Activated CD4-positive, alpha-beta T cell treated with anti-CD3 and anti-CD28 coated beads for 36 hours (primary cell): ENCODE measurements around the gene TMEM51. TPM values are rescaled to one million over a fixed set of nuclear protein-coding genes. Genes with fewer than 3 reads are reported as not detected.

Source experiments
- ATAC-seq: fragments of 200-7000 bp; cut with Tn5 transposase; one replicate; pipeline ENCODE4 v1.10.0; 2021; ENCODE audit warnings: mild to moderate bottlenecking, moderate library complexity
- CTCF ChIA-PET: fragments of 350-600 bp; sonication (Branson Sonifier 250); formaldehyde crosslinking; loops from one replicate; lab custom pipeline; 2021; ENCODE audit warnings: antibody characterized with exemption; lab: Charles Lee
- POLR2A ChIA-PET: fragments of 350-600 bp; sonication (Branson Sonifier 250); formaldehyde crosslinking; loops from one replicate; lab custom pipeline; 2021; ENCODE audit warnings: antibody characterized with exemption, inconsistent platforms; lab: Charles Lee
- DNase-seq: peaks from one replicate; pipeline ENCODE4 v3.0.0-alpha.2; 2020
- H3K27ac Mint-ChIP-seq: one replicate; pipeline ENCODE4 v1.8.0; 2021; ENCODE audit warnings: mixed read lengths
- H3K27me3 Mint-ChIP-seq: one replicate; pipeline ENCODE4 v1.8.0; 2021; ENCODE audit warnings: mixed read lengths
- H3K36me3 Mint-ChIP-seq: one replicate; pipeline ENCODE4 v1.8.0; 2021; ENCODE audit warnings: low read depth, mixed read lengths
- H3K4me1 Mint-ChIP-seq: one replicate; pipeline ENCODE4 v1.8.0; 2021; ENCODE audit warnings: mixed read lengths
- H3K4me3 Mint-ChIP-seq: one replicate; pipeline ENCODE4 v1.8.0; 2021; ENCODE audit warnings: mild to moderate bottlenecking, moderate library complexity, mixed read lengths
- H3K9me3 Mint-ChIP-seq: one replicate; pipeline ENCODE4 v1.8.0; 2021; ENCODE audit warnings: low read depth, mixed read lengths
- intact Hi-C, 2 experiments: fragments of 100-400 bp; cut with DNase I in 1 of 2; cut with micrococcal nuclease in 1 of 2; formaldehyde crosslinking; loops; one replicate each; pipeline versions ENCODE4 v1.14.2 to v1.15.1; 2022 to 2024; cut with DNase I, micrococcal nuclease
- total RNA-seq, 2 experiments: library from RNA; stranded (reverse); gene quantifications; one replicate each; pipeline ENCODE4 v1.2.3, GENCODE V29; 2021

TMEM51 gene, protein sequence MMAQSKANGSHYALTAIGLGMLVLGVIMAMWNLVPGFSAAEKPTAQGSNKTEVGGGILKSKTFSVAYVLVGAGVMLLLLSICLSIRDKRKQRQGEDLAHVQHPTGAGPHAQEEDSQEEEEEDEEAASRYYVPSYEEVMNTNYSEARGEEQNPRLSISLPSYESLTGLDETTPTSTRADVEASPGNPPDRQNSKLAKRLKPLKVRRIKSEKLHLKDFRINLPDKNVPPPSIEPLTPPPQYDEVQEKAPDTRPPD
- under 1 TPM in 1 of 2 experiments, not detected in 1; 0.11 TPM for total RNA-seq

DNA sequence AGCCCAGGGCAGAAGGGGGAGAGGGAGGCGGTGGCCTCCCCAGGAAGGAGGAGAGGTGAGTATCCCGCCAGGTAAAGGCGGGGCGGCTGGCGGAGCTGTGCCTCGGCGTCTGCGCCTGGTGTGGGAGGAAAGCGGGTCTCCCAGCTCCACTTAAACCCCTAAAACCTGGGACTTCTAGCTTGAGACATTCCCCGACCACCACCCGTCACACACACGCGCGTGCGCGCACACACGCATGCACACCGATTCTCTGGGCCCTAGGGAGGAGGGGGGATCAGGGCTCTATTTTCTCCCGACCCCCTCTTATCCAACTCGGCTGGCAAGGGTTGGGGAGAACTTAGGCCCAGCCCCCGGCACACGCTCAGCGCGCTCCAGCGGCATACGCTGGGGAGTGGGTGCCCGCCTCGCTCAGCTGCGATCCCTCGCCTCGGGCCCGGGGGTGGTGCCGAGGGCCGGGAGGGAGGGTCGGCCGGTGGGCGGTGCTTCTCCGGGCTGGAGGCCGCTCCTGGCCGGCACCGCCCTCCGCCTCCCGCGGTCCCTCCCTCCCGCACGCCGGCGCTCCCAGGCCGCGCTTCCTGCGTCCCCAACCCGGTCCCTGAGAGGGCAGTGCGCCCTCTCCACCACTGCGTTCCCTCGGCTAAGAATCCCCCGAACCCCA is at the start of gene TMEM51:
Gene TMEM51, plus strand, starts transcription at position 564 of the 658 bp plus-strand sequence. CDS start 61,341 bp downstream, outside the sequence.
- ATAC-seq (peak; percentile 9), DNase-seq (peak; percentile 17)
- Mint-ChIP-seq H3K4me1 (peaks cover 19% of the 10 kb centered on the region), H3K27ac (no peak within 1 kb of the TSS), H3K27me3 (peaks cover 47% of the 10 kb centered on the region), H3K9me3 (no peaks in the 10 kb centered on the region), H3K4me3 (peak within 1 kb of the TSS; percentile 11), H3K36me3 (no peaks in the 10 kb centered on the region)
- CTCF ChIA-PET: interaction anchor here (0.7 to 1.4 kb wide), 2 partner anchors 25 to 160 kb away, joined by 3 to 5 read pairs; no protein-coding TSS in a partner anchor
- intact Hi-C loops: loop anchor here in 1 of 2 experiments (2.0 kb wide), 1 partner anchor 119 kb away; no protein-coding TSS in a partner anchor
- POLR2A ChIA-PET: no interaction called here

- no peaks in the 10 kb centered on the region for H3K36me3 Mint-ChIP-seq
- peaks cover 25% of the 10 kb centered on the region for H3K27me3 Mint-ChIP-seq
- DNase-seq (no peak), ATAC-seq (no peak)
- H3K4me3 Mint-ChIP-seq: no peak overlapping the region
- ChIA-PET POLR2A (no interaction called here), CTCF (no interaction called here)
- peaks cover 9% of the 10 kb centered on the region for H3K4me1 Mint-ChIP-seq
- intact Hi-C loops: loop anchor here in 1 of 2 experiments (5.0 kb wide), 1 partner anchor 182 kb away; no protein-coding TSS in a partner anchor
- no peak overlapping the region for H3K27ac Mint-ChIP-seq
- peaks cover 2% of the 10 kb centered on the region for H3K9me3 Mint-ChIP-seq
These were observed 49.6 kb upstream of the TMEM51 start for GRCh38 chr1:15103906-15104305.

GRCh38 chr1:15104768-15105167 is 48.8 kb upstream of the TMEM51 start:
- Mint-ChIP-seq H3K9me3 (peaks cover 2% of the 10 kb centered on the region), H3K27ac (no peak overlapping the region), H3K36me3 (no peaks in the 10 kb centered on the region), H3K4me1 (peaks cover 9% of the 10 kb centered on the region), H3K4me3 (no peak overlapping the region), H3K27me3 (peaks cover 20% of the 10 kb centered on the region)
- intact Hi-C loops: loop anchor here in 1 of 2 experiments (5.0 kb wide), 1 partner anchor 182 kb away; no protein-coding TSS in a partner anchor
- DNase-seq (no peak), ATAC-seq (no peak)
- ChIA-PET POLR2A (no interaction called here), CTCF (interaction anchor here (0.6 to 0.8 kb wide), 2 partner anchors 11 to 74 kb away, joined by 3 to 4 read pairs; no protein-coding TSS in a partner anchor)

- no peak for ATAC-seq
- Mint-ChIP-seq H3K4me3 (no peak overlapping the region), H3K36me3 (no peaks in the 10 kb centered on the region), H3K27ac (no peak overlapping the region), H3K27me3 (peaks cover 4% of the 10 kb centered on the region), H3K9me3 (peaks cover 2% of the 10 kb centered on the region), H3K4me1 (no peaks in the 10 kb centered on the region)
- POLR2A ChIA-PET: no interaction called here
- intact Hi-C loops: no loop called here
- CTCF ChIA-PET: interaction anchor here (0.6 kb wide), 1 partner anchor 18 kb away, joined by 4 read pairs; no protein-coding TSS in a partner anchor
- DNase-seq: no peak
These were observed 46.9 kb upstream of the TMEM51 start for GRCh38 chr1:15106608-15107007.

GRCh38 chr1:15107058-15107687 is 46.4 kb upstream of the TMEM51 start:
- ChIA-PET POLR2A (no interaction called here), CTCF (no interaction called here)
- Mint-ChIP-seq H3K27ac (no peak overlapping the region), H3K4me1 (peaks cover 3% of the 10 kb centered on the region), H3K9me3 (peaks cover 2% of the 10 kb centered on the region), H3K4me3 (no peak overlapping the region), H3K27me3 (no peaks in the 10 kb centered on the region), H3K36me3 (no peaks in the 10 kb centered on the region)
- intact Hi-C loops: no loop called here
- DNase-seq (no peak), ATAC-seq (no peak)

GRCh38 chr1:15107911-15108310 is 45.6 kb upstream of the TMEM51 start:
- H3K4me1 Mint-ChIP-seq: peaks cover 6% of the 10 kb centered on the region
- intact Hi-C loops: no loop called here
- ChIA-PET POLR2A (no interaction called here), CTCF (interaction anchor here (0.6 to 0.8 kb wide), 2 partner anchors 19 to 166 kb away, joined by 3 to 4 read pairs; no protein-coding TSS in a partner anchor)
- peaks cover 2% of the 10 kb centered on the region for H3K9me3 Mint-ChIP-seq
- DNase-seq (no peak), ATAC-seq (no peak)
- H3K27ac Mint-ChIP-seq: no peak overlapping the region
- H3K36me3 Mint-ChIP-seq: no peaks in the 10 kb centered on the region
- no peak overlapping the region for H3K4me3 Mint-ChIP-seq
- peaks cover 2% of the 10 kb centered on the region for H3K27me3 Mint-ChIP-seq

- H3K27me3 Mint-ChIP-seq: peaks cover 2% of the 10 kb centered on the region
- ChIA-PET CTCF (interaction anchor here (0.6 to 1.4 kb wide), 2 partner anchors 12 to 478 kb away, joined by 3 read pairs; no protein-coding TSS in a partner anchor), POLR2A (no interaction called here)
- ATAC-seq: no peak
- no peaks in the 10 kb centered on the region for H3K36me3 Mint-ChIP-seq
- H3K4me1 Mint-ChIP-seq: peaks cover 6% of the 10 kb centered on the region
- intact Hi-C loops: no loop called here
- H3K27ac Mint-ChIP-seq: no peak overlapping the region
- no peaks in the 10 kb centered on the region for H3K9me3 Mint-ChIP-seq
- DNase-seq: no peak
- no peak overlapping the region for H3K4me3 Mint-ChIP-seq
These were observed 43.2 kb upstream of the TMEM51 start for GRCh38 chr1:15110128-15110866.

- ATAC-seq (no peak), DNase-seq (no peak)
- CTCF ChIA-PET: interaction anchor here (0.6 to 1.4 kb wide), 2 partner anchors 13 to 477 kb away, joined by 3 read pairs; no protein-coding TSS in a partner anchor
- peaks cover 2% of the 10 kb centered on the region for H3K27me3 Mint-ChIP-seq
- intact Hi-C loops: no loop called here
- POLR2A ChIA-PET: no interaction called here
- no peak overlapping the region for H3K4me3 Mint-ChIP-seq
- H3K9me3 Mint-ChIP-seq: no peaks in the 10 kb centered on the region
- no peaks in the 10 kb centered on the region for H3K36me3 Mint-ChIP-seq
- H3K27ac Mint-ChIP-seq: no peak overlapping the region
- H3K4me1 Mint-ChIP-seq: peaks cover 6% of the 10 kb centered on the region
These were observed 42.7 kb upstream of the TMEM51 start for GRCh38 chr1:15110867-15111230.

GRCh38 chr1:15113146-15113545 is 40.4 kb upstream of the TMEM51 start:
- Mint-ChIP-seq H3K27ac (no peak overlapping the region), H3K27me3 (peaks cover 2% of the 10 kb centered on the region), H3K4me3 (no peak overlapping the region), H3K4me1 (peaks cover 6% of the 10 kb centered on the region), H3K9me3 (no peaks in the 10 kb centered on the region), H3K36me3 (no peaks in the 10 kb centered on the region)
- intact Hi-C loops: no loop called here
- DNase-seq (no peak), ATAC-seq (no peak)
- POLR2A ChIA-PET: no interaction called here
- CTCF ChIA-PET: interaction anchor here (0.8 to 1.7 kb wide), 2 partner anchors 13 to 31 kb away, joined by 3 read pairs; no protein-coding TSS in a partner anchor

DNA sequence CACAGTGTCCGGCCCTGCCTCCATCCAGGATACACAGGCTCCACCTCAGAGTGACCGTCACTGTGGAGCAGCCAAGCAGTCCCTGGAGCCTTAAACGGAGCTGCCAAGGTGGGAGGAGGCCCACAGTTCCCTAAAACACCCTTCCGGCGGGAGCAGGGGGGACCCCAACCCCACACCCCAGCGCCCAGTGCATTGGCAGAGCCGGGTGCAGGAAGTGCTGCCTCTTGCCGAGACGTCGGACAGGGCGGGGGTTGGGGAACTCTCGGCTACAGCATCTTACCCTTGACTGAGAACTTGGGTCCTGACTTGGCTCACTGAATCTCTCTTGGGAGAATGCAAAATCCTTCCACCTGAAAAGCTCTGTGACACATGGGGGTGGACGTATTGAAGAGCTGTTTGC is 38.7 kb upstream of the TMEM51 start:
- Mint-ChIP-seq H3K36me3 (no peaks in the 10 kb centered on the region), H3K27me3 (peaks cover 2% of the 10 kb centered on the region), H3K4me3 (no peak overlapping the region), H3K9me3 (no peaks in the 10 kb centered on the region), H3K27ac (no peak overlapping the region), H3K4me1 (peaks cover 6% of the 10 kb centered on the region)
- no peak for DNase-seq
- no peak for ATAC-seq
- intact Hi-C loops: no loop called here
- ChIA-PET POLR2A (no interaction called here), CTCF (interaction anchor here (1.7 kb wide), 1 partner anchor 15 kb away, joined by 3 read pairs; no protein-coding TSS in a partner anchor)
